Suprapubic skin (tissue), 4 donors: ENCODE measurements around the gene SLC9A7.

Experiments used
- CTCF ChIP-seq, 2 donors: fragments of 200-600 bp in 1 of 2; fragments of 450-650 bp in 1 of 2; sonication (generic) in 1 of 2; IDR thresholded peaks; one replicate each; pipeline ENCODE4 v1.5.1; 2016 to 2019; ENCODE audit warnings: antibody characterized with exemption in 2 of 2, mild to moderate bottlenecking in 1 of 2, moderate library complexity in 1 of 2
- EP300 ChIP-seq: sonication (generic); formaldehyde crosslinking; IDR thresholded peaks from one replicate; pipeline ENCODE4 v1.6.1; 2017; ENCODE audit warnings: antibody characterized with exemption
- POLR2A ChIP-seq, 2 donors: fragments of 450-650 bp; IDR thresholded peaks; one replicate each; pipeline ENCODE4 v1.6.1; 2017; ENCODE audit warnings: antibody characterized with exemption in 2 of 2, mild to moderate bottlenecking in 2 of 2, moderate library complexity in 2 of 2
- POLR2AphosphoS5 ChIP-seq, 3 donors: sonication (generic); formaldehyde crosslinking; IDR thresholded peaks; one replicate each; pipeline ENCODE4 v1.6.1; 2017; ENCODE audit warnings: antibody characterized with exemption in 3 of 3

- no peak for TF ChIP-seq POLR2AphosphoS5 (IDR thresholded peaks at IDR 0.05)
- no peak for TF ChIP-seq POLR2A (IDR thresholded peaks at IDR 0.05)
- no peak for TF ChIP-seq EP300
- no peak for TF ChIP-seq CTCF (IDR thresholded peaks at IDR 0.05)
Observed at GRCh38 chrX:46791927-46792809, 33.2 kb upstream of the SLC9A7 start.
